Fibroblast of pulmonary artery (primary cell): ENCODE data around the gene METTL25B.

Source experiments
- DNase-seq: peaks from one replicate; pipeline ENCODE4 v3.0.0-alpha.2; 2010; ENCODE audit warnings: low read depth
- H3K4me3 ChIP-seq: replicated peaks from 2 replicates; pipeline ENCODE4 v1.5.1; 2011; ENCODE audit warnings: low read depth, mild to moderate bottlenecking, control low read depth, low read length, moderate library complexity
- CTCF ChIP-seq: IDR thresholded peaks from 2 replicates; pipeline ENCODE4 v1.5.1; 2011; ENCODE audit warnings: mild to moderate bottlenecking, control low read depth, low read length, inconsistent platforms; ENCODE audit errors: missing control alignments

The METTL25B gene

GRCh38 chr1:156744786-156745419, 16.6 kb downstream of the METTL25B start:
- no peak overlapping the region for H3K4me3 ChIP-seq

GRCh38 chr1:156745881-156746280, 17.6 kb downstream of the METTL25B start:
- no peak for TF ChIP-seq CTCF
- DNase-seq, result no peak
- no peak overlapping the region for H3K4me3 ChIP-seq

More at GRCh38 chr1:156744786-156745419, 16.6 kb downstream of the METTL25B start:
- no peak for TF ChIP-seq CTCF
- no peak for DNase-seq

- no peak for TF ChIP-seq CTCF
- no peak for DNase-seq
- H3K4me3 ChIP-seq, result peak overlapping the region; percentile 93
Observed at GRCh38 chr1:156746406-156746727, 18.1 kb downstream of the METTL25B start.

- peak overlapping the region; percentile 93 for H3K4me3 ChIP-seq
- DNase-seq, result peak; percentile 95
- TF ChIP-seq CTCF, result peak; percentile 10
Observed at GRCh38 chr1:156746728-156747631, 18.7 kb downstream of the METTL25B start.

GRCh38 chr1:156747742-156748669, 19.7 kb downstream of the METTL25B start:
- DNase-seq, result no peak
- H3K4me3 ChIP-seq, result peak overlapping the region; percentile 93
- no peak for TF ChIP-seq CTCF

GRCh38 chr1:156748670-156749418, 20.6 kb downstream of the METTL25B start:
- DNase-seq, result peak; percentile 68
- H3K4me3 ChIP-seq, result peak overlapping the region; percentile 93
- TF ChIP-seq CTCF, result no peak
